GM21723 (cell line): ENCODE results near the gene CDH4.
"Not testable (repeated sequence)": the region's sequence is repeated elsewhere in the genome, so short reads cannot be mapped to it uniquely, and the experiment has no call there.

Experiments used
- ATAC-seq: cut with Tn5 transposase; IDR thresholded peaks from one replicate; pipeline ENCODE4 v1.9.1; 2021; ENCODE audit warnings: mild to moderate bottlenecking, moderate library complexity; ENCODE audit not compliant: unreplicated experiment

Gene CDH4

DNA sequence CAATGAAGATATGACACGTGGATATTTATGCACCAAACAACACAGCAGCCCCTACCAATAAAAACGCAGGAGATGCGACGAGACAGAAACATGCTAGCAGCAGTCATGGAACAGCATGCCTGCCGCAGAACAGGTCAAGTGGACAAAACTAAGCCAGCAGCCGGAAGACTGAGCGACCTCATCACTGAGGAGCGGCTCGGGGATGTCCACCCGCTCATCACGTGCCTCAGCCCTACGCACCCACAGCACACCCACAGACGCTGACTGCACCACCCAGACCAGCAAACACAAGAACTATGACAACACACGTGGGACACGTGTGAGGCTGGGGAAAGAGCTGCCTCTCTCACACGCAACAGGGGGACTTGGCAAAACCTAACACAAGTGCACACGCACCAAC is 731.9 kb downstream of the CDH4 start:
- no peak for ATAC-seq

DNA sequence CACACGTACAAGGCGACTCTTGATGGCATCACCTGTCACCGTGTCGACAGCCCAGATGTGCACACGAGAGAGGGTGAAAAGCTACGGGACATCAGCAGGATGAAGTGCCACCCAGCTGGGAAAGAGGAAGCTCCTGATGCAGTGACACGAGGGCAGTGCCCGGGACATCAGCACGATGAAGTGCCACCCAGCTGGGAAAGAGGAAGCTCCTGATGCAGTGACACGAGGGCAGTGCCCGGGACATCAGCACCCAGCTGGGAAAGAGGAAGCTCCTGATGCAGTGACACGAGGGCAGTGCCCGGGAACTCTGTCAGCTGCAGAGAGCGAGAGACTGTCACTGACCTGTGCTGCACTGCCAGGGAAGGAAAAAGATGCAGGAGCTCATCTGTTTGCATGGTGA is 732.4 kb downstream of the CDH4 start:
- ATAC-seq = not testable (repeated sequence)

DNA sequence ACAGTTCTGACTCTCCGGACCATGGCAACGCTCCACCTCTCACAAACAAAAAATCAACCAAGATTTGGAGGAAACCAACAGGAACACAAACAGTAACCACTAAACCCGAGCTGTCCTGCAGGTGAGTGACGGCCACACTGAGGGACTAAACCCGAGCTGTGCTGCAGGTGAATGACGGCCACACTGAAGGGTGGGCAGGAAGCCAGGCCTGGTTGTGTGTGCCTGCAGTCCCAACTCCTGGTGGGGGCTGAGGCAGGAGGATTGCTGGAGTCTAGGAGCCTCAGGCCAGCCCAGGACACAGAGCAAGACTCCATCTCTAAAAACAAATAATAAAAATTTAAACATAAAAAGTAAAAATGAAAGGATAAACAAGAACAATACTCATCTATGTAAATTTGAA is 733.0 kb downstream of the CDH4 start:
- no peak for ATAC-seq

DNA sequence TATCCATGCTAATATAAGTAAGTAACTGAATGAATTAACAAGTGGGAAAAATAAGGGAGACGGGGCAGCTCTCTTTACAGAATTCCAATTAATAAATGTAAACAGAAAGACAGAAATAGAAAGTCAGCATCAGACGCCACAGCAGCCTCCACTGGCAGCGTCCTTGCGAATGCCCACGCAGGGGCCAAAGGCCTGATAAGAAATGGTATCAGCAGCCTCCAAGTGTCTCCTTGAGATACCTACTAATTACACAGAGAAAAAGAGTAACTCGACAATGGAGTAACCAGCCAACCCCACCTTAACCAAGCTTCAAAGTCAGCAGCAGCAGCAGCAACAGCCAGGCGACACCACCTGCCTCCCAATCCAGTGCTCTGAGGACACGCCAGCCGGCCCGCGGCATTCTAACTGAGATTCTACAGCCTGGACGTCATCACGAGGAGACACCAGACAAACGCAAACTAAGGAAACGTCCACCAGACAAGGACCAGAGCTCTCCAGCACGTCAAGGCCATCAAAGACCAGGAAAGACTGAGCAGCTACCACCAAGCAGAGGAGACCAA is 734.8 kb downstream of the CDH4 start:
- ATAC-seq = no peak

DNA sequence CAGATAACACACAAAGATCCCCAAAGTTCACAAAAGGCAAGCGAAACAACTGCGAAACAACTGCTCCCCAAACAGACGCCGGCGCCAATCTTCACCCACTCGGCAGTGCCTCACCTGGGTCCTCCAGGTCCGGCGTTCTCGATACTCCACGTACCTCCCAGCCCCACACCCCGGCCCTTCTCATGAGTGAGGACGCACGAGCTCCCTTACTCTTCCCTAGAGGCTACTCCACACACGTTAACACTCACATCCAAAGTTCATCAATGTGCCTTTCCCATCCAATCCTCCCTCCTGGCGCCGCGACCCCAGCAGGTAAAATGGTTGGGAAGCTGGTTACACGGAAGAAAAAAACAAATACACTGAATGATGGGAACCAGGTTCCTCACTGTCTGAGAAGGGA is 736.6 kb downstream of the CDH4 start:
- no peak for ATAC-seq

DNA sequence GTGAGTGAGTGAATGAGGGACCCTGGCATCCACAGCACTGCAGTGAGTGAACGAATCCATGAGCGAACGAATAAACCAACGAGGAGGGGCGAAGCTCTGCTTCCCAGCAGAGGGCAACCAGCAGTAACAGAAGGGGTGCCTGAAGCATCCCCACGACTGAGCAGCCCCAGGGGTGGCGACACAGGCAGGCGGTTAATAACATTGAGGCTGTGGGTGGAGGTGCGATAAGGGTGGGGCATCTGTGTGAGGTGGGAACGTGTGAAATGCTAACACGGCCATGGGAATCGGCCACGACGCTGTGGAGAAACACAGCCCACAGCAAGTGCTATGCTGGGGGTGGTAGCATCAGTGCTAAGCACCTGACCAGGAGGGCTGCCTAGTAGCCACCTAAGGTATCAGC is 737.7 kb downstream of the CDH4 start:
- ATAC-seq = no peak
